EL (cell line): Measurements from ENCODE around the gene NCK1.

ENCODE experiments used
- DNase-seq: peaks from one replicate; pipeline ENCODE4 v3.0.0-alpha.2; 2016

Gene NCK1

DNA sequence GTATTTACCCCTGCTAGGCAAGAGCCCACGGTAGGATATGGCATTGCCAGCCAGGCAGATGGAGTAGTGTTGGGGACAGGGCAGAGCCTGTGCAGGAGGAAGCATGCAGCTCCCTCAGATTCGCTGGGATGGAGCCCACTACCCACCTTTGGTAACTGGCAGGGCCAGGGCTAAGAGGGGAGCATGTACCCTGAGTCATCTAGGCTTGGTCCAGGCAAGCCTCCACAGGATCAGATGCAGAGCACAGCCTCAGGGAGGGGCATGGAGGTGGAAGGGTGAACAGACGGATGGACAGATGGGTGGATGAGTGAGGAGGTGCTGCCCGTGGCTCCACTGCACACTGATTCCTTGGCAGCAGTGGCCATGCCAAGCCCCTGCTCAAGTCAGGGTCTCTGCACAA lies 128.8 kb downstream of the NCK1 start:
- DNase-seq: no peak

DNA sequence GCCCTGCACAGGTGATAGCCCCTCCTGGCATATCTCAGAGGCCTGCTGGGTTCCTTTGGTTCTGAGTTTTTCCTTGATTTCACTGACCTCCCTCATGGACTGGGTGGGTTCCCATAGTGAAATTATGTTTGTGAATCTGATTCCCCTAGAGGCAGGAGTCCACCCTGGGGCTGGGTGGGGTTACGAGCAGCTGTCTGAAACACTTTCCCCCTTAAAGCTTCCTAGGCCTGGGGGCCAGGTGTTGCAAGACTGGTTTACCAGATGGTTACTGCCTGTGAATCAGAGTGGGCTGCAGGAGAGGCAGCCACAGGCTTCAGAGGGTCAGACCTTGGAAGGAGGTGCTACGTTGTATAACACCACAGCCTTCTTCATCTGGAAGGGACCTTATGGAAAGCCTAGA lies 130.1 kb downstream of the NCK1 start:
- no peak for DNase-seq

- DNase-seq: peak; percentile 84
These were observed 132.9 kb downstream of the NCK1 start for GRCh38 chr3:136994772-136995516.

DNA sequence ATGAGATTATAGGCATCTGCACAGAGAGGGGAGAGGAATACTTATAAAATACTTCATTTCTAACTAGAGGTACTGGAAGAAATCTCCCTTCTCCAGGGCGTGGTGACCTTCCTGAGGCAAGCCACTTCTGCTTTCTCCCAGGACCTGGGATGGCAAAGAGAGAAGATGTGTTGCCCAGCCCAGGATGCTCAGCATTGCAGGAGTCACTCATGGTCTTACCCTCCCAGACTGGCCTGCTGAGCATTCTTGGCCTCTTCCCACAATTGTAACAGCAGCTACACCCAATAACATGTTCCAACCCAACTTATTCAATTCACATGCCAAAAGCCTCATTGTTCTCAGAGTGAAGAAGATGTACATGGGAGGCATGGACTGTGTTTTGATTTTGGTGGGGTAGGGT lies 133.6 kb downstream of the NCK1 start:
- no peak for DNase-seq
